ENCODE data around the gene PDCD6IP.
"Not testable (repeated sequence)": the region's sequence is repeated elsewhere in the genome, so short reads cannot be mapped to it uniquely, and the experiment has no call there.

The PDCD6IP gene

DNA sequence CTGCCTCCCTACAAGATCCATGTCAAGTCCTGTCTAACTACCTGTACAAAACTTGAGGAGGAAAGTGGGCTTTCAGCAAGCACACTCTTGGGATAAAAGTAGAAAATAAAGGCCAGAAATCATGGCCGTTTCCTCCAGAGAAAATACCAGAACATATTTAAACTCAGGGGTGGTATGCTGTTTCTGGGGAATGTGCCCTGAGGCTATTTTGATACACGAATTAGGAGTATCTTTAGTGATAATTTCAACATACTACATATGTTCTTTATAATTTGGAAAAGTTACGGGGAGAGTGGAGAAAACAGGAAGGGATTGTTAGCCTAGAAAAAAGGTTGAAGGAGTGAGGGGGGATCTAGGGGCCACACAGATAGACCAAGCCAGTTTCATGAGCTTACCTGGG is 18.7 kb upstream of the PDCD6IP start:
- TF ChIP-seq, protein P1, sequence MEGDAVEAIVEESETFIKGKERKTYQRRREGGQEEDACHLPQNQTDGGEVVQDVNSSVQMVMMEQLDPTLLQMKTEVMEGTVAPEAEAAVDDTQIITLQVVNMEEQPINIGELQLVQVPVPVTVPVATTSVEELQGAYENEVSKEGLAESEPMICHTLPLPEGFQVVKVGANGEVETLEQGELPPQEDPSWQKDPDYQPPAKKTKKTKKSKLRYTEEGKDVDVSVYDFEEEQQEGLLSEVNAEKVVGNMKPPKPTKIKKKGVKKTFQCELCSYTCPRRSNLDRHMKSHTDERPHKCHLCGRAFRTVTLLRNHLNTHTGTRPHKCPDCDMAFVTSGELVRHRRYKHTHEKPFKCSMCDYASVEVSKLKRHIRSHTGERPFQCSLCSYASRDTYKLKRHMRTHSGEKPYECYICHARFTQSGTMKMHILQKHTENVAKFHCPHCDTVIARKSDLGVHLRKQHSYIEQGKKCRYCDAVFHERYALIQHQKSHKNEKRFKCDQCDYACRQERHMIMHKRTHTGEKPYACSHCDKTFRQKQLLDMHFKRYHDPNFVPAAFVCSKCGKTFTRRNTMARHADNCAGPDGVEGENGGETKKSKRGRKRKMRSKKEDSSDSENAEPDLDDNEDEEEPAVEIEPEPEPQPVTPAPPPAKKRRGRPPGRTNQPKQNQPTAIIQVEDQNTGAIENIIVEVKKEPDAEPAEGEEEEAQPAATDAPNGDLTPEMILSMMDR (IDR thresholded peaks at IDR 0.05; ENCODE audit: low read depth, low read length, missing control alignments), result no peak
- DNase-seq, result no peak
- in situ Hi-C loops (cut with HindIII; ENCODE audit: low pct_ligation_motif_present, low sequenced_read_pairs), result loop anchor here (25.0 kb wide), 1 partner anchor 142 kb away; no protein-coding TSS in a partner anchor

DNA sequence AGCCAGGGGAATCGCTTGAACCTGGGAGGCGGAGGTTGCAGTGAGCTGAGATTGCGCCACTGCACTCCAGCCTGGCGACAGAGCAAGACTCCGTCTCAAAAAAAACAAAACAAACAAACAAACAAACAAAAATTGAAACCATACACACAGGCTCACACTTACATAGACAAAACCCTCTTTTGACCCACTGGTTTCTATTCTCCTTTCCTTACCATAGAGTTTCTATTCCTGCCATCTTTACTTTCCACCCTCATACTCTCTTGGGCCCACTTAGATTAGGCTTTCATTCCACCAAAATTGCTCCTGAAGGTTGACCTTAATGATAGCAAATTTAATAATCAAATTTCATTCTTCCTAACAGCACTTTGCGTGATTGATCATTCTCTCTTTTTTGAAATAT is 17.0 kb upstream of the PDCD6IP start:
- H3K36me3 ChIP-seq (replicated peaks); H3K27me3 ChIP-seq (replicated peaks); H3K27ac ChIP-seq; H3K4me3 ChIP-seq (ENCODE audit: low read depth, low read length); DNase-seq: not testable (repeated sequence)
- in situ Hi-C loops (cut with HindIII; ENCODE audit: low pct_ligation_motif_present, low sequenced_read_pairs), result loop anchor here (25.0 kb wide), 1 partner anchor 144 kb away; no protein-coding TSS in a partner anchor

More for the DNA sequence above, 18.7 kb upstream of the PDCD6IP start:
- H3K36me3 ChIP-seq (replicated peaks), result no peaks in the 10 kb centered on the region
- no peak overlapping the region for H3K4me3 ChIP-seq (ENCODE audit: low read depth, low read length)
- no peaks in the 10 kb centered on the region for H3K27me3 ChIP-seq (replicated peaks)
- H3K27ac ChIP-seq, result no peak overlapping the region

DNA sequence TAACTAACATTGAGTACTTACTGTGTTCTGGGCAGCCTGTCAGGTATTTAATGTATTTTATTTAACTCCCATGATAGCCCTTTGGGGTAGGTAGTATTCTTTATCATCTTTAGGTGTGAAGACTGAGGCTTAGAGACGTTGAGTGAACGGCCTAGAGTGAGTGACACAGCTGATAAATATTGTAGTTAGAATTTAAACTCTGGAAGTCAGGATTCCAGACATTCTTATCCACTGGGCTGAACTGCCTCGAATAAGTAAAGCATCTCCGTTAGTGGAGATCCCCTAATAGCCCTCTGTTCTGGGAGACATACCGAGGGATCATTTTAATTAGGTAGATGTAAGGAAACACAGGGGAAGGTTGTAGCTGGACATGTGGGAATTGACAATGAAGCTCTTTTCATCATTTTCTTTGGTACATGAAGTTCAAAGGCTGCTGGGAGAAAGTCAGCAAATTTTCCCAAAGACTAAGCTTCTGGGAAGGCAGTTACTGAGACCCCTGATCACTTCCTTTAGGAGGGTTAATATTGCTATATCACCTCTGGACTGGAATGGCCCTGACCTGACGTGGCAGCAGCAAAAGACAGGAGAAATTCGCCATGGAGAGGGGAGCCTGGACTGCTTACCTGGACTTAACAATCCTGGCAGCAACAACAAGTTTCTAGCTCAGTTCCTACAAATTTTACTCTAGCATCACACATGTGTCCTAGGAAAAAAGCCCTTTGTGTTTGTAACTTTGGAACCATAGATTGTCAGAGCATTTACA is 11.7 kb upstream of the PDCD6IP start:
- TF ChIP-seq, protein P1 (IDR thresholded peaks at IDR 0.05; ENCODE audit: low read depth, low read length, missing control alignments), result no peak
- Histone ChIP-seq H3K36me3 (replicated peaks) (no peaks in the 10 kb centered on the region), H3K4me3 (ENCODE audit: low read depth, low read length) (peak overlapping the region; percentile 50), H3K27me3 (replicated peaks) (no peaks in the 10 kb centered on the region), H3K27ac (no peak overlapping the region)
- peak; percentile 24 for DNase-seq
- in situ Hi-C loops (cut with HindIII; ENCODE audit: low pct_ligation_motif_present, low sequenced_read_pairs), result loop anchor here (25.0 kb wide), 1 partner anchor 149 kb away; no protein-coding TSS in a partner anchor

DNA sequence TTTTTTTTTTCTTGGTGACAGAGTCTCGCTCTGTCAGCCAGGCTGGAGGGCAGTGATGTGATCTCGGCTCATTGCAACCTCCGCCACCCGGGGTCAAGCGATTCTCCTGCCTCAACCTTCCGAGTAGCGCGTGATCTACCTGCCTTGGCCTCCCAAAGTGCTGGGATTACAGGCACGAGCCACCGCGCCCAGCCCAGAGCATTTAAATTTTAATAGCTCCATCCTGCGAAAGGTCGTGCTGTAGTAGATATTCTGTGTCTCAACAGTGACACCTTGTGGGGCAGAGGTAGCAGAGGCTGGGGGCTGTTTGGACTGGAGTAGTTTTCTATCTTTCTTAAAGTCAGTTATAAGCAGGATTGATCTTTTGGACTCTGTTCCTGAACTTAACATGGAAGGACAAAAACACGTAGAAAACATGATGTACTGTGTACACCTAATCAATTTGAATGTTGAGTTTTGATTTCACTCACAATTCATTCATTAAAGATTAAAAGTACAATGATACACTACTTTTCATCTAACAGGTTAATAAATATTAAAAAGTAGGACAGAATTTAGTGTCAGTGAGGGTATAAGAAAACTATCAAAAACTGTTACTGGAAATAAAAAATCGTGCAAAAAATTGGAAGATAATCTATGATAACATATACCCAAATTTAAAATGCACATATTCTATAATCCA is 11.0 kb upstream of the PDCD6IP start:
- peak overlapping the region; percentile 50 for H3K4me3 ChIP-seq (ENCODE audit: low read depth, low read length)
- in situ Hi-C loops (cut with HindIII; ENCODE audit: low pct_ligation_motif_present, low sequenced_read_pairs), result loop anchor here (25.0 kb wide), 1 partner anchor 150 kb away; no protein-coding TSS in a partner anchor
- peak; percentile 78 for DNase-seq

DNA sequence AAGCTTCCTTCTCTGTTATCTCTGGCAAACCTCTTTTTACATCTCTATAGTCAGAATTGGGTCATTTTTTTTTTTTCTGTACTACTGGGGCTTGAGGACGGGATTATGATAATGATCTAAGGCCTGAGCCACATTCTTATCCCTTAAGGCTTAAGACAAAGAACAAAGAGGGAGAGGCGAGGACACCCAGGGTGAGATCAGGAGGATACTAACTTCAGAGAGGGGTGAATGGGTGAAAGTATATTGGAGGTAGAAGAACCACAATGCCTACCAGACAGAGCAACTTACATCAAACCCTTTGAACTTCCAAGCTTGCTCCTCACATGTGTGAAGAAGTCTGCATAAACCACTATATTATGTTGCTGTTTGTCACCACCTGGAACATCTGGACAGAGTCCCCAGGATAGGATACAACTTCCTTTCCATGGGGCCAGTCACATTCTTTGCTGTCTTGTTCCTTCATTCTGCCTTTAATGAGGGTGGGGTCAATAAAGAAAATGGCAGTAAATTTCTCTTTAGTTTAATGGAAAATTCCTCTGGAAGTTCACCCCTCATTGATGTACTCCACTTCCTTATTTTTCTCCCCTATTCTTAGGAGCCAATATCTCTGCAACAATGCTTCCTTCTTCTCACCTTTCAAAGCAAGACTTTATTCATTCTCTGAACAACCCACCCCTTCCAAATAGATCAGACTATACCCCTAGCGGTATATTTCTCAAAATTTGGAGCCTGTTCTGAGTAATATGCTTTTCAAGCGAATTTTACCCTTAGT is 9.1 kb upstream of the PDCD6IP start:
- no peak for DNase-seq
- Histone ChIP-seq H3K27ac (no peak overlapping the region), H3K27me3 (replicated peaks) (no peaks in the 10 kb centered on the region), H3K4me3 (ENCODE audit: low read depth, low read length) (no peak overlapping the region), H3K36me3 (replicated peaks) (no peaks in the 10 kb centered on the region)
- in situ Hi-C loops (cut with HindIII; ENCODE audit: low pct_ligation_motif_present, low sequenced_read_pairs), result loop anchor here (25.0 kb wide), 1 partner anchor 152 kb away; no protein-coding TSS in a partner anchor
- TF ChIP-seq, protein P1 (IDR thresholded peaks at IDR 0.05; ENCODE audit: low read depth, low read length, missing control alignments), result no peak

More for the DNA sequence above, 11.0 kb upstream of the PDCD6IP start:
- no peak overlapping the region for H3K27ac ChIP-seq
- H3K27me3 ChIP-seq (replicated peaks), result no peaks in the 10 kb centered on the region
- no peaks in the 10 kb centered on the region for H3K36me3 ChIP-seq (replicated peaks)
- TF ChIP-seq, protein P1 (IDR thresholded peaks at IDR 0.05; ENCODE audit: low read depth, low read length, missing control alignments), result peak; percentile 88

All from brain microvascular endothelial cell (primary cell).